Diencephalon (tissue), 1 donor: ENCODE results near the gene IFT20. TPM values are rescaled to one million over a fixed set of nuclear protein-coding genes. Genes with fewer than 3 reads are reported as not detected.

ENCODE experiments used
- total RNA-seq: library from RNA; depleted of rRNA; stranded (reverse); fragments of >200 nt; gene quantifications from one replicate; pipeline ENCODE4 v1.2.3, GENCODE V29; 2014

The IFT20 gene
- total RNA-seq = 33.7 TPM

GRCh38 chr17:28335201-28335958 lies at the start of gene IFT20, which contains the start of gene TNFAIP1:
Gene IFT20 (minus strand): TSS chr17:28335472. CDS start chr17:28331985, 3,487 bp downstream.
Gene TNFAIP1 (plus strand): TSS chr17:28335761. CDS start chr17:28339522, 3,761 bp downstream.

GRCh38 chr17:28371245-28372202 lies 36.3 kb upstream of the IFT20 start, which contains the start of gene SARM1:
Gene SARM1 (plus strand): TSS chr17:28371694. CDS start chr17:28372033, 339 bp downstream.

GRCh38 chr17:28370035-28370743 lies 34.9 kb upstream of the IFT20 start, which contains the start of gene VTN:
Gene VTN (minus strand): TSS chr17:28370307. CDS start chr17:28370203, 104 bp downstream.

DNA sequence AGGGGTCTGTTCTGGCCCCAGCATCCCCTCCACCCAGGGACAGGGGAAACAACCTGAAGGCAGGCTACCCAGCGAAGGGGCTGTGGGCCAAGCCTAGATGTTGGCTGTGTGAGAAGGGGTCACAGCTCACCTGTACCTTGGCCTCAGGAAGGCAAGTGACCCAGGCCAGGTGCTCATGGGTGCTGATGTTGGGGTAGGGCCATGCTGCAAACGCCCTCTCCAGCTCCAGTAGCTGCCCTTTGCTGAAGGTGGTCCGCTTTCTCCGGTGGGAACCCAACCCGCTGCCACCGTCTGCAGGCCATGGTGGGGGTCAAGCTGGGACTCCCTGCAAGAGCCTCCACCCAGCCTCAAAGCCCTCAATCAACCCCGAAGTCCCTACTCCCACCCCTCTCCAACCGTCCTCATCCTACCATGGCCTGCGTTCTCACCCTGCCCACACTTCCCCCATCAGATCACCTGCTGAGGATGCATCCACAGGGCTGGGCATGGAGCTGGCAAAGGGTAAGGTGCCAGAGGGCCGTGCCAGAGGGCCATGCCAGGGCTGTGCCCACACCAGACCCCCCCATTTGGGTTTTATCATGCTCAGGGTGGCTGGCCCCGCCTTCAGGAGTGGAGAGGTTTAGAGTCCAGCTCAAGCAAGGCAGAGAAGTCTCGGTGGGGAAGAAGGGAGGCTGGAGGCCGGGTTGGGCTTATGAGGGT lies 29.5 kb upstream of the IFT20 start, which contains the start of gene SEBOX:
Gene SEBOX (minus strand): TSS at position 535 of the 699 bp plus-strand sequence. CDS start 48 bp downstream, at position 487.

DNA sequence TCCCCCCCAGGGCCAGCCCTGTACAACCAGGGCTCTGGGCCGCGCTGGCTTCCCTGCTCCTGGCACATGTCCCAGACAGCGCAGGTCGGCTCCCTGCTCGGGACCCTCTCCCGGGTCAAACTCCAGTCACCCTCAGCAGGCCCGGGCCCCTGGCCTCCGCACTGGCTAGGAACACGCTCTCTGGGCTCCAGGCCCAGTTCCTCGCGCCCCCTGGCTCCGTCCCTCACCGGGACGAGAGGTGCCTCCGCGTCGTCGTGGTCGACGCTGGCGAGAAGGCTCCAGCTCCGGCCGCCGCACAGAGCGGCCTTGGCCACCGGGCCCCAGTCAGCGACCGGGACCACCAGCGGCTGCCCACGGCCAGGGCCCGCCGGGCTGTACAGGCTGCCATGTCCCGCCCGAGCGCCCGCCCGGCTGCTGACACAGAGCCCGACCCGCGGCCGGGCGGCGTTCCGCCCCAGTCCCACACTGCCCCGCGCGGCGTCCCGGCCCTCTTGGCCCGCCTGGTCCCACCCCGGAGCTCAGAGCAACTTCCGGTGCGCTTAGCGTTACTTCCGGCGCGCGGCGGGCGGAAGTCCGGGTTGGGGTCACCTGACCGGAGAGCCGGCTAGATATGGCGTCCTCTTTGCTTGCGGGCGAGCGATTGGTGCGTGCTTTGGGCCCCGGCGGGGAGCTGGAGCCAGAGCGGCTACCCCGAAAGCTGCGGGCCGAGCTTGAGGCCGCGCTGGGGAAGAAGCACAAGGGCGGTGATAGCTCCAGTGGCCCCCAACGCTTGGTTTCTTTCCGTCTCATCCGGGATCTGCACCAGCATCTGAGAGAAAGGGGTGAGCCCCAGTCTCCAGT lies 22.0 kb upstream of the IFT20 start, which contains the start of gene POLDIP2:
Gene POLDIP2 (minus strand): TSS at position 467 of the 840 bp plus-strand sequence. CDS start 79 bp downstream, at position 388.

DNA sequence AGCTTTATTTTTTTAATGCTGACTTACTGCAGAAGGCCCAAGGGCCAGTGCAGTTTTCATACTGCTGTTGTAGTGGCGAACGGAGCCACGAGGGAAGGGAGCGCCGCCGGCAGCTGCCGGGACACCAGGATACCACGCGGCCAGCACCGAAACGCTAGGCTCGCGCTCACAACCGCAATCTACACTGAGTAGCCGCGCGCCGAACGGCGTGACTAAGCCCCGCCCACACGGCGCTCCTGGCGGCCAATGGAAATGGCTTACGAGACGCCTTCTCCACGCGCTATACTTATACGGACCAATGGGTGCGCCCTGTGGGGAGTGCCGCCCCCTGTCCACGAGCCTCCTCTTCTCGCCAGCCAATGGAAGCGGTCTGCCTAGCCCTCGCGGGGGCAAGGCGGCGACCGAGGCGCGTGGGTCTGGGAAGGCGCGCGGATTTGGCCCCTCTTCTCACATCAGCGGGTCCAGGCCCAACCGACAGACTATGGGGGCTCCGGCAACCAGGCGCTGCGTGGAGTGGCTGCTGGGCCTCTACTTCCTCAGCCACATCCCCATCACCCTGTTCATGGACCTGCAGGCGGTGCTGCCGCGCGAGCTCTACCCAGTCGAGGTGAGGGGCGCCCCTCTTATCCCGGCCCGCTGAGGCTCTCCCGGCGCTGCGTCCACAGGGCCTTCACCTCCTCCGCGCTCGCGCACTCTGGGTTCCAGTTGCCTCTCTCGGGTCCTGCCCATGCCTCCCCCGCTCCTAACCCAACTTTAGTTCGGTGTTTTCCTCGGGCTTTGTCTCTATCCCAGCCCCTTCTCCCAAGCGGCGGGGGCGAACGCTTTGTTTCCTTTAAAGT lies 16.3 kb downstream of the IFT20 start, which contains the start of gene TMEM97:
Gene TMEM97 (plus strand): TSS at position 442 of the 839 bp plus-strand sequence. CDS start 40 bp downstream, at position 482.

Other genes starting within 250 kb of the IFT20 start
- 25.8 TPM for gene TMEM97, start 16.3 kb downstream of the IFT20 start, total RNA-seq
- 39.2 TPM for gene TNFAIP1, start 289 bp upstream of the IFT20 start, total RNA-seq
- gene POLDIP2, start 22.1 kb upstream of the IFT20 start, total RNA-seq = 49.4 TPM
- not detected for gene SEBOX, start 29.7 kb upstream of the IFT20 start, total RNA-seq
- gene VTN, start 34.8 kb upstream of the IFT20 start, total RNA-seq = 0.69 TPM
- gene SARM1, start 36.2 kb upstream of the IFT20 start, total RNA-seq = 32.8 TPM
- gene SLC46A1, start 70.7 kb upstream of the IFT20 start, total RNA-seq = 18.2 TPM
- not detected for gene SLC13A2, start 138.2 kb upstream of the IFT20 start, total RNA-seq
- not detected for gene FOXN1, start 170.9 kb upstream of the IFT20 start, total RNA-seq
- 35.8 TPM for gene UNC119, start 217.2 kb upstream of the IFT20 start, total RNA-seq
- 30.2 TPM for gene PIGS, start 236.1 kb upstream of the IFT20 start, total RNA-seq
- 249 TPM for gene ALDOC, start 241.4 kb upstream of the IFT20 start, total RNA-seq